ENCODE measurements around the gene PRSS48.

DNA sequence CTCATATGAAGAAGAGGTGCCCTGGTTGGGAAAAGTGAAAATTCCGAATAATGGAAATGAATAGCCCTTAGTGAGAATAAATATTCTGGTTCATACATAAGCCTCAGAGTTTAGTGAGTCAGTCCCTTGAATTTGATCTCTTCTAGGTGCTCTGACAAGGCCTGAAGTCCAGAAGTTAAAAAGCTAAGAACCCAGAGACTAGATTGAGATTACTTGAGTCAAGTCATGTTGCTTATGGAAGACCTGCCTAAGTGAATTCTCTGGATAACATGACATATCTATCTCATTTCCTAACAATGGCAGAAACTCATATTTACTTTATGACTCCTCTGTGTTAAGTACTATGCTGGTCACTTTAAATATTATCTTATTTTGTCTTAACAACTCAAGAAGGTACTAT lies 10.5 kb upstream of the PRSS48 start:
- TF ChIP-seq, protein P1, sequence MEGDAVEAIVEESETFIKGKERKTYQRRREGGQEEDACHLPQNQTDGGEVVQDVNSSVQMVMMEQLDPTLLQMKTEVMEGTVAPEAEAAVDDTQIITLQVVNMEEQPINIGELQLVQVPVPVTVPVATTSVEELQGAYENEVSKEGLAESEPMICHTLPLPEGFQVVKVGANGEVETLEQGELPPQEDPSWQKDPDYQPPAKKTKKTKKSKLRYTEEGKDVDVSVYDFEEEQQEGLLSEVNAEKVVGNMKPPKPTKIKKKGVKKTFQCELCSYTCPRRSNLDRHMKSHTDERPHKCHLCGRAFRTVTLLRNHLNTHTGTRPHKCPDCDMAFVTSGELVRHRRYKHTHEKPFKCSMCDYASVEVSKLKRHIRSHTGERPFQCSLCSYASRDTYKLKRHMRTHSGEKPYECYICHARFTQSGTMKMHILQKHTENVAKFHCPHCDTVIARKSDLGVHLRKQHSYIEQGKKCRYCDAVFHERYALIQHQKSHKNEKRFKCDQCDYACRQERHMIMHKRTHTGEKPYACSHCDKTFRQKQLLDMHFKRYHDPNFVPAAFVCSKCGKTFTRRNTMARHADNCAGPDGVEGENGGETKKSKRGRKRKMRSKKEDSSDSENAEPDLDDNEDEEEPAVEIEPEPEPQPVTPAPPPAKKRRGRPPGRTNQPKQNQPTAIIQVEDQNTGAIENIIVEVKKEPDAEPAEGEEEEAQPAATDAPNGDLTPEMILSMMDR (IDR thresholded peaks at IDR 0.05; ENCODE audit: low read length): no peak
- TF ChIP-seq EZH2 (optimal IDR thresholded peaks at IDR 0.05; ENCODE audit: low read depth, low read length): no peak
- no peak for TF ChIP-seq EZH2phosphoT487 (IDR thresholded peaks at IDR 0.05; ENCODE audit: low read length)

All from MM.1S (cell line).